Measurements from ENCODE around the gene WEE1. TPM values are rescaled to one million over a fixed set of nuclear protein-coding genes. Genes with fewer than 3 reads are reported as not detected.

The WEE1 gene
- total and polyA plus RNA-seq, 2 donors from 2014 or later, result 7.9 to 33.9 TPM

DNA sequence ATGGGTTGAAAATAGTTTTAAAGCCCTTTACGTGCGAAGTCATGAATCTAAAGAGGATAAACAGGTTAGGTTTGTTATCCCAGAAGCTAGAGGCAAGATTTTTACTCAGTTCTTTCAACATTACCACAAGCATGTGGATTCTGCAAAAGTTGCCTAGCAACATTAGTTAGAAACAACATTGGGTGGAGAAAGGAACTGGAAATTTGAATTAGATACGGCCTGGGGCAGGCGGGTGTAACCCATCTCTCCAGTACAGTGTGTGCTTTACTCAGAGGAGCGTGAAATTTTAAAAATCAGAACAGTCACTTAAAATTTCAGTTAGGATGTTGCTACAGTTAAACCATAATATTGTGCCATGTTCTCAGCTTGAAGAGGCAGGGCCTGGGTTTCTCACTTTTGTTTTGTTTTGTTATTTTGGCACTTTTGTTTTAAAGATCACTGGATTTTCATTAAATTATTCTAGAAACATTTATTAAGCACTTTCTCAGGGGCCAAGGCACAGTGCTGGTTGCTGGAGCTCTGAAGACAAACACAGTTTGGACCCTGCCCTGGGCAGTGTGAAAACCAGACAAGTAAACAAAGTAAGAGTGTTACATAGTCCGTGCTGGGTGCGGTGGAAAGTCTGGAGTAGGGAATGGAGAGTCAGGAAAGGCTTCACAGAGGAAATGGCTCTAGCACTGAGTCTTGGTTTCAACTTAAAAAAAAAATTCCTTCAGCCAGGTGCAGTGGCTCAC, 4.4 kb upstream of the WEE1 start:
- FAIRE-seq (peak; percentile 52), DNase-seq (peak; percentile 72 to 97 (median 82))
- H3K27me3 ChIP-seq (ENCODE audit: control insufficient read depth, insufficient read depth, low read length), result no peaks in the 10 kb centered on the region
- peak overlapping the region in 2 of 3 donors; percentile 4 to 20 for H3K9ac ChIP-seq (ENCODE audit: low read length in 3 of 3)
- peaks cover 9 to 29% (median 14%) of the 10 kb centered on the region in 3 donors for H3K4me1 ChIP-seq (ENCODE audit: control insufficient read depth in 2 of 3, insufficient read depth in 2 of 3, low read depth in 1 of 3, low read length in 3 of 3)
- TF ChIP-seq, protein P1, sequence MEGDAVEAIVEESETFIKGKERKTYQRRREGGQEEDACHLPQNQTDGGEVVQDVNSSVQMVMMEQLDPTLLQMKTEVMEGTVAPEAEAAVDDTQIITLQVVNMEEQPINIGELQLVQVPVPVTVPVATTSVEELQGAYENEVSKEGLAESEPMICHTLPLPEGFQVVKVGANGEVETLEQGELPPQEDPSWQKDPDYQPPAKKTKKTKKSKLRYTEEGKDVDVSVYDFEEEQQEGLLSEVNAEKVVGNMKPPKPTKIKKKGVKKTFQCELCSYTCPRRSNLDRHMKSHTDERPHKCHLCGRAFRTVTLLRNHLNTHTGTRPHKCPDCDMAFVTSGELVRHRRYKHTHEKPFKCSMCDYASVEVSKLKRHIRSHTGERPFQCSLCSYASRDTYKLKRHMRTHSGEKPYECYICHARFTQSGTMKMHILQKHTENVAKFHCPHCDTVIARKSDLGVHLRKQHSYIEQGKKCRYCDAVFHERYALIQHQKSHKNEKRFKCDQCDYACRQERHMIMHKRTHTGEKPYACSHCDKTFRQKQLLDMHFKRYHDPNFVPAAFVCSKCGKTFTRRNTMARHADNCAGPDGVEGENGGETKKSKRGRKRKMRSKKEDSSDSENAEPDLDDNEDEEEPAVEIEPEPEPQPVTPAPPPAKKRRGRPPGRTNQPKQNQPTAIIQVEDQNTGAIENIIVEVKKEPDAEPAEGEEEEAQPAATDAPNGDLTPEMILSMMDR (IDR thresholded peaks at IDR 0.05; ENCODE audit: borderline replicate concordance, extremely low read depth, insufficient read depth), result no peak
- peak overlapping the region; percentile 35 to 43 (median 42) for H3K4me3 ChIP-seq (ENCODE audit: low read length in 3 of 3)
- no peaks in the 10 kb centered on the region for H3K9me3 ChIP-seq (ENCODE audit: control insufficient read depth in 2 of 3, insufficient read depth in 1 of 3, low read length in 3 of 3)
- no peaks in the 10 kb centered on the region for H3K36me3 ChIP-seq (ENCODE audit: control insufficient read depth in 2 of 3, insufficient read depth in 3 of 3, low read length in 3 of 3)
- intact Hi-C loops (cut with DNase I), result no loop called here
- H3K27ac ChIP-seq (ENCODE audit: low read depth in 2 of 2, low read length in 2 of 2), result peak overlapping the region; percentile 83

DNA sequence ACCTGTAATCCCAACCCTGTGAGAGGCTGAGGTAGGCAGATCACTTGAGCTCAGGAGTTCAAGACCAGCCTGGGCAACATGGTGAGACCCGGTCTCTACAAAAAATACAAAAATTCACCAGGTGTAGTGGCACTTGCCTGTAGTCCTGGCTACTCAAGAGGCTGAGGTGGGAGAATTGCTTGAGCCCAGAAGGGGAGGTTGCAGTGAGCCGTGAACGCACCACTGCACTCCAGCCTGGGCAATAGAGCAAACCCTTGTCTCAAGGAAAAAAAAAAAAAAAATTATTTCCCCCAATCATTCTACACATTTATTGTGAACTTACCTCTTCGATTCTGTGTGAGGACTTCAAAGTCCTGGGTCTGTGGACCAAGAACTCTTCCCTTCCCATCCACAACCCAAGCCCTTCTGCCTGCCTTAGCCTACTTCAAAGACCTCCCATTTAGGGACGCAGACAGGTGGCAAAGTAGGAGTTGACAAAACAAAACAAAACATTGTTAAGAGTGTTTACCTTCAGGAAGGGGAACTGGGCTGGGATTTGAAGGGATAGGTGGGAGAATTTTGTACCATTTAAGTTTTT, 3.8 kb upstream of the WEE1 start:
- Histone ChIP-seq H3K9me3 (ENCODE audit: control insufficient read depth in 2 of 3, insufficient read depth in 1 of 3, low read length in 3 of 3) (no peaks in the 10 kb centered on the region), H3K27ac (ENCODE audit: low read depth in 2 of 2, low read length in 2 of 2) (peak overlapping the region; percentile 83), H3K36me3 (ENCODE audit: control insufficient read depth in 2 of 3, insufficient read depth in 3 of 3, low read length in 3 of 3) (no peaks in the 10 kb centered on the region), H3K9ac (ENCODE audit: low read length in 3 of 3) (peak overlapping the region in 2 of 3 donors; percentile 4 to 20), H3K4me1 (ENCODE audit: control insufficient read depth in 2 of 3, insufficient read depth in 2 of 3, low read depth in 1 of 3, low read length in 3 of 3) (peaks cover 9 to 29% (median 14%) of the 10 kb centered on the region in 3 donors), H3K4me3 (ENCODE audit: low read length in 3 of 3) (peak overlapping the region in 2 of 3 donors; percentile 35 to 42), H3K27me3 (ENCODE audit: control insufficient read depth, insufficient read depth, low read length) (no peaks in the 10 kb centered on the region)
- intact Hi-C loops (cut with DNase I), result no loop called here
- TF ChIP-seq, protein P1 (IDR thresholded peaks at IDR 0.05; ENCODE audit: borderline replicate concordance, extremely low read depth, insufficient read depth), result no peak
- peak in 2 of 5 donors; percentile 41 to 54 for DNase-seq
- no peak for FAIRE-seq

DNA sequence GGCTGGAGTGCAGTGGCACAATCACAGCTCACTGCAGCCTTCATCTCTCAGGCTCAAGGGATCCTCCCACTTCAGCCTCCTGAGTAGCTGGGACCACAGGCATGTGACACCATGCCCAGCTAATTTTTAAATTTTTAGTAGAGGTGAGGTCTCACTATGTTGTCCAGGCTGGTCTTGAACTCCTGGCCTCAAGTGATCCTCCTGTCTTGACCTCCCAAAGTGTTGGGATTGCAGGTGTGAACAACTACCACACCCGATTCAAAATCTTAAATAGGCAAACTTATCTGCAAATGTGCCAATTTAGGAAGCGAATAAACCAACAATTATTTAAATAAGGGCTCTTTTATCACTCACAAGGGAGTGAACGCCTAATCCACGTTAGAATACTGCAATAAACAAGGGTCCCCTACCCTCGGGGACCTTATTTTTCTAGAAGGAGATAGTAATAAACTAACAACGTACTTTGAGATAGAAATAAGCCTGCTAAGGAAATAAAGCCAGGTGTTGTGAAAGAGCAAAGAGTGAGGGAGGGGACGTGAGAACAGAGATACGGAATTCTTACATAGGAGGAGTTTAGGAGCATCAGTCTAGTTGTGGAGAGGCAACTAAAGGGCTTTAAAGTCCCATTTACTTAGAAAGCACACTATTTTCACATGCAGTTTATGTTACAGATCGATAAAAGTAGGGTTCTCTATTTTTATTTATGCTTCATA, 3.0 kb upstream of the WEE1 start:
- Histone ChIP-seq H3K4me3 (ENCODE audit: low read length in 3 of 3) (no peak overlapping the region), H3K27ac (ENCODE audit: low read depth in 2 of 2, low read length in 2 of 2) (peak overlapping the region in 1 of 2 donors; percentile 83), H3K9ac (ENCODE audit: low read length in 3 of 3) (no peak overlapping the region), H3K9me3 (ENCODE audit: control insufficient read depth in 2 of 3, insufficient read depth in 1 of 3, low read length in 3 of 3) (no peaks in the 10 kb centered on the region), H3K4me1 (ENCODE audit: control insufficient read depth in 2 of 3, insufficient read depth in 2 of 3, low read depth in 1 of 3, low read length in 3 of 3) (peaks cover 9 to 29% (median 14%) of the 10 kb centered on the region in 3 donors), H3K27me3 (ENCODE audit: control insufficient read depth, insufficient read depth, low read length) (no peaks in the 10 kb centered on the region), H3K36me3 (ENCODE audit: control insufficient read depth in 2 of 3, insufficient read depth in 3 of 3, low read length in 3 of 3) (no peaks in the 10 kb centered on the region)
- intact Hi-C loops (cut with DNase I), result no loop called here
- FAIRE-seq (no peak), DNase-seq (no peak)
- TF ChIP-seq, protein P1 (IDR thresholded peaks at IDR 0.05; ENCODE audit: borderline replicate concordance, extremely low read depth, insufficient read depth), result no peak

Measured in kidney (tissue), 14 donors.